Amniotic stem cell (primary cell): ENCODE data around the gene SH2D4B.
A peak's percentile ranks its signal among the peaks of the same experiment; 100 is the strongest.

Source experiments
- DNase-seq: peaks from one replicate; lab custom pipeline; 2025; lab: John Stamatoyannopoulos, UW

Gene SH2D4B

DNA sequence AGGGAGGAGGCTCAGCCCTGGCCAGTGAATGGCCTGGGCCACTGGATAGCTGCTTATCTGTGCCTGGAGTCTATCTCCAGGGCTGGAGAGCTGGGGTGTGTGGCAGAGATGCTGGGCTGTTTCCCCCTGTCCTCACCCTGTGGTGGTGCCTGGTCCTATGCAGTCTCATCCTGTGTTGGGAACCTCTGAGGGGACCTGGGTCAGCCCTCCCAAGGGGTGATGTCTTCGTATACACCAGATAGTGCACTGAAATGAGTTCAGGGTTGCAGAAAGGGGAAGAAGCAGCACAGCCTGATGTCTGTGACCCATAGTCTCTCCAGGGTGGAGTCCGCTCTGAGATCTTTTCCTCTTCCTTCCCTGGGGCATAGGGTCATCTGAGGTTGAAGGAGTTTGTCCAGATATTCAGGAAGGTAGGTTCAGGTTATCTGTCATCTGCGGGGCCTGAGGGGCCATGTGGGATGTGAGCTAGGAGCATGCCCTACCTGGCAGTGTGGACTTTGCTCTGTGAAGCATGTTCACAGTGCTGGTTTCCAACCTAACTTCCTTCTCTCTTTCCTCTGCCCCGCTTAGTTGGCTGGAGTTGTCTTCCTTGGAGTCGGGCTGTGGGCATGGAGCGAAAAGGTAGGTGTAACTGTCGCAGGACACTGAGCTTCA lies 33.4 kb upstream of the SH2D4B start:
- DNase-seq, result no peak

DNA sequence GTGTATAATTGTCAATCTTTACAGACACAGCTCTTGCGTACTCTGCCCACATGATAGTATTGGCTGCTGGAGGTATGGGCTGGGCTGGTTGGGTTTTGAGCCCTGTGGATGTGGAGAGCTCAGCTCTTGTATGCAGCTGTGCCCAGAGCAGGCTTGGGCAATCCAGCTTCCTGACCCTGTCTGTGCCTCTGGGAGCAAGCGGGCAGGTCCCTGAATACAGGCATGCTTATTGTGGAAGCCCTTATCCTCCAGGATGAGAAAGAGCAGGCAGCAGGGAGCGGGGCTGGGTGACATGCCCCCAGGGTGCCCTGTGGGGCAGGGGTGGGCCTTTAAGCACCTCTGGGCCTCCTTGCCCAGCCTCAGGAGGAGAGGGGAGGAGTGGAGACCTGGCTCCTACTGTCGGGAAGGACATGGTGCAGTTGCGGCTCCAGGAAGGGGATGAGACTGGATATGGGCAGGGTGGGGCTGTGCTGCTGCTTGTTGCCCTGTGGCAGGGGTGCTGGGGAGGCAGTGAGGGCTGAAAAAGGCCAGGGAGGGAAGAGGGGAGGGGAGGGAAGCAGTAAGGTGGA lies 32.7 kb upstream of the SH2D4B start:
- no peak for DNase-seq

DNA sequence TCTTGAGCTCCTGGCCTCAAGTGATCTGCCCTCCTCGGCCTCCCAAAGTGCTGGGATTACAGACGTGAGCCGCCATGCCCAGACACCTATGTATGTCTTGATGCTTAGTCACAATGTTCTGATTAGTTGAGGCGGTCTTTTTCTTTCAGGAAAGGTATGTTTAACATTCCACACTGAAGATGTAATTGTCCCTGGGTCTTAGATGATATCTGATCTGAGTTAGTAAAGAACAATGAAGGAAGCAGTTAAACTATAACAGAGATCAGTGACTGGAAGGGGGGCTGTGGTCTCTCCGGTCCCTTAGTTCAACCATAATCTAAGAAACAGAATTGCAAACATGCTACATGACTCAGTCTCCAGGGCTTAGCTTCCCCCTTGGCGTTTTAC lies 31.5 kb upstream of the SH2D4B start:
- DNase-seq, result no peak

DNA sequence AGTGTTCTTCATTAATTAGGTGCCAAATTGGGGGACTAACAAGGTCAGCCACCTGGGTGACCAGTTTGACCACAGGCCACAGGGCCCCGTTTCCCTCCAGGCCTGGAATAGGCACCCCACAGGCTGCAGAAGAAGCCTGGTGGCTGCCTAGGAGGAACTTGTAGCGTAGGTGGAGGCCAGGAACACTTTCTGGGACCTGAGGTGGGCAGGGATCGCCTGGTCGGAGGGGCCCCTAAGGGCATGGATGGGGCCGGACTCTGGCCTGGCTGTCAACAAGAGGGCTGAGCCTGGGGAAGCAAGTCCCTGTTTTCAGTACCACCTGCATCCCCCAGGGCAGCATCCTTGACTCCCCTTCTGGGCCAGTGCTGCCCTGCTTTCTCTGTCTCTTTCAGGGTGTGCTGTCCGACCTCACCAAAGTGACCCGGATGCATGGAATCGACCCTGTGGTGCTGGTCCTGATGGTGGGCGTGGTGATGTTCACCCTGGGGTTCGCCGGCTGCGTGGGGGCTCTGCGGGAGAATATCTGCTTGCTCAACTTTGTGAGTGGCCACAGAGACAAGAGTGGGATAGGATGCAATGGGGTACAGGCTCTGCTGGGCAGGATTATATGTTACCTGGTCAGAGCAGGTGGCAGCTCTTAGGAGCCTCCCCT lies 30.7 kb upstream of the SH2D4B start:
- no peak for DNase-seq

DNA sequence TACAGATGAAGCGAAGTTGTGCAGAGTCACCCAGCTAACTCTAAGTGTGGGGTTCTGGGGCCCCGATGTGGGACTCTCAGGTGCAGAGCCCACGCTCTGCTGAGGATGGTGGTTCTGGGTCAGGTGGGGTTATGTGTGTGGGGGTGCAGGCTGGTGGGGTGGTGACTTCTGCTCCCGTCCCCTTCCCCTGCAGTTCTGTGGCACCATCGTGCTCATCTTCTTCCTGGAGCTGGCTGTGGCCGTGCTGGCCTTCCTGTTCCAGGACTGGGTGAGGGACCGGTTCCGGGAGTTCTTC lies 28.6 kb upstream of the SH2D4B start:
- DNase-seq, result no peak

DNA sequence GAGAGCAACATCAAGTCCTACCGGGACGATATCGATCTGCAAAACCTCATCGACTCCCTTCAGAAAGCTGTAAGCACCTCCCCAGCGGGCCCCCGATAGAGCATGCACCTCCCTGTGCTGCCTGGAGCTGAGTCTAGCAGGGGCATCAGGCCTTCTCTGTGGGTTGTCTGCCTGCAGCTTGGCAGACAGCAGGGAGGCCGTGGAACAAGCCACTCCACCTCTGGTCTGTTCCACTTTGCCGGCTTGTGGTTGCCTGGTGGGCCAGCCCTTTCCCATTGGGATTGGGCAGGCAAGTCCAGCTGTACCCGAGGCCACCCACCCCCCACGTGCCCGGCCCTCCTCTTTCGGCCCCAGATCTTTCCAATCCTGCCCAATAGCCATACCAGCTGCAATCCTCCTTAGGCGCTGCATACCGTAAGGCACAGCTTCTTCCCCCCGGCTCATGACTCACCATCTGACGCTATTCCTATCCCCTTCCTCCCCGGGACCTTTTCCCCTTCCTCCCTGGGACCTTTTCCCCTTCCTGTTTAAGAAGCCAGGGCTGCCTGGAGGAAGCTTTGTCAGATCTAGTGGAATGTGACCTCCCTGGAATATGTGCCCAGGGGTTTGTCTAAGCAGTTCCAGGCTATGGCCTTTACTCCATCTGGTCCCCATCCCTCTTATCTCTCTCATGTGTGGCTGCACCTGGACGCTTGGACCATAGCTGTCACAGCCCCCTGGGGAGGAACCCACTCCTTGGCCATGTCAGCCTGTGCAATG lies 28.1 kb upstream of the SH2D4B start:
- peak; percentile 63 for DNase-seq

DNA sequence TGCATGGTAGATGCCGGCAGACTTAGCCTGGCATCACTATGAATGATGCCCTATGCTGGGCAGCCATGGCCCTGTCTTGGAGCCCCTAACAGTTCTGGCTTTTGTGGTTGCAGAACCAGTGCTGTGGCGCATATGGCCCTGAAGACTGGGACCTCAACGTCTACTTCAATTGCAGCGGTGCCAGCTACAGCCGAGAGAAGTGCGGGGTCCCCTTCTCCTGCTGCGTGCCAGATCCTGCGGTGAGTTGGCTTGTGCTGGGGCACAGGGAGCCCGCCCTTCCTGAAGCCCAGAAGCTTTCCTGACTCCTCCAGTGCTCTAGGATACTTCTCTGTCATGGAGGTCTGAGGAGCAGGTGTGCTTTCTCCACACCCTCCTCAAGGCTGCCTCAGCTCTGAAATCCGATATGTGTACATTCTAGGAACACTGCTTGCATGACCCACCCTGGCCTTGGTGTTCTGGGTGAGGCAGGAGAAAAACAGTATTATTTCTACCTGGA lies 25.6 kb upstream of the SH2D4B start:
- DNase-seq, result no peak

DNA sequence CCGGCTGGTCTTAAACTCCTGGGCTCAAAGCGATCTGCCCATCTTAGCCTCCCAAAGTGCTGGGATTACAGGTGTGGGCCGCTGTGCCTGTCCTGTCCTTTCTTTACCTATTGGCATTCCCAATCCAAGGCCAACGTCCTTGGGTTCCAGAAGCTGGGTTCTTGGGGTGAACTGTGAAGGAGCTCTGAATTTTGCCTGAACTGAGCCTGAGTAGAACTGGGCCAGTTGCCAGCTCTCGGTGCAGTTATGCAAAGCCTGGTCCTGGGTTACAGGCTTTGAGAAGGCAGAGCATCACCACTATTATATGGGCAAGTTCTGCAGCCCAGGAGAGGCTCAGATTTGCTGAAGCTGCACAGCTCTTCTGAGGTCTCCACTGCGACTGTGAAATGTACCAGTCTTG lies 24.6 kb upstream of the SH2D4B start:
- no peak for DNase-seq

DNA sequence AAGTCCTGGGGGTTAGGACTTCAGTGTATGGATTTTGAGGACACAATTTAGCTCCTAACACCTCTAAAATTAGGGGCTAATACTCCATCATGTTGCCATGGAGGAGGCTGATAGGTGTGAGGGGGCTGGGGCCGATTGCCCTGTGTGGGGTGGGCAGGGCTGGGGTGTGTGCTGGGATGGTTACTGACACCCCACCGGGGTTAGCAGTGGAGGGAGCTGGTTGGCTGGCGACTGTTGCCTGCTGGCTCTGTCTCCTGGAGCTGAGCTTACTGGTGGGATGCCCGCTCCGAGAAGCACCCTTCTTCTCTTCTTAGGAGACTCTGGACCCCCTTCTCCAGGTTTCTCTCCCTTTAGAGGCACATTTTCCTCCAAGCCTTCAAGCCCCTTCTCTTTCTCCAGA lies 22.2 kb upstream of the SH2D4B start:
- DNase-seq, result no peak

DNA sequence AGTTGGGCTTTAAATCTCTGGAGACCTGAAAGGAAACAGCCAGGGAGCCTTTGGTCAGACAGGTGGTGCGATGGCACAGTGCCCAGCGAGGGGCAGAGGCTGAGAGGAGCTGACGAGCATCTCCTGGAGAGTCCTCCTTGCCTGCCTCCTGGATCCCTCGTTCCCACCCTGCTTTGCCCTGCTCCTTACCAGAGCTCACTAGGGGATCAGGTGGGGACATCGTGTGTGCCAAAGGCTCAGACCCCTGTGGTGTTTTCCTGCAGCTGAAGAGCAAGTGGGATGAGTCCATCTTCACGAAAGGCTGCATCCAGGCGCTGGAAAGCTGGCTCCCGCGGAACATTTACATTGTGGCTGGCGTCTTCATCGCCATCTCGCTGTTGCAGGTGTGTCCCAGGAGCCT lies 21.8 kb upstream of the SH2D4B start:
- no peak for DNase-seq

DNA sequence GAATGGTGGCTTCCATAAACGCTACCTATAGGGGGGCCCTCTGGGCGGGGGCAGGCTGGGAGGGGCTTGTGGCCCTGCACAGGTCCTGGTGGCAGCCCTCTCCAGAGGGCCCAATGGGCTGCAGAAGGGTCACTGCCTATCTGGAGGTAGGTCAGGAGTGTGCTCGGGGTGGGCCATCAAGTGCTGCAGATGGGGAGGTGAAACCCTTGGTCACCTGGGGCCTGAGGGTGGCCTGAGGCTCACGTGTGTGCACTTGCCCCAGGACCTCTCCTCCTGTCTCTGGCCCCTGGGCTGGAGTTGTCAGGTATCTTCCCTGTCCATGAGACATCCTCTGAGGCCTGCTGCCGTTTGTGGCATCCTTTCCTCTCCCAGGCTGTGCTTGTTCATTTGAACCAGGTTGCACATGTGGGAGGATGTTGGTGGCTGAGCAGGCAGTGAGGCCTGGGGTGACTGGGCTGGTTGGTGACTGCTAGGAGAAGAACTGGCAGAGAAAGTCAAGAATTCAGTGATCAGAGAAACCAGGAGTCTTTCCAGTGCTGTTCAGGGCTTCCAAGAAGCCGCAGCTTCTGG lies 21.1 kb upstream of the SH2D4B start:
- no peak for DNase-seq

DNA sequence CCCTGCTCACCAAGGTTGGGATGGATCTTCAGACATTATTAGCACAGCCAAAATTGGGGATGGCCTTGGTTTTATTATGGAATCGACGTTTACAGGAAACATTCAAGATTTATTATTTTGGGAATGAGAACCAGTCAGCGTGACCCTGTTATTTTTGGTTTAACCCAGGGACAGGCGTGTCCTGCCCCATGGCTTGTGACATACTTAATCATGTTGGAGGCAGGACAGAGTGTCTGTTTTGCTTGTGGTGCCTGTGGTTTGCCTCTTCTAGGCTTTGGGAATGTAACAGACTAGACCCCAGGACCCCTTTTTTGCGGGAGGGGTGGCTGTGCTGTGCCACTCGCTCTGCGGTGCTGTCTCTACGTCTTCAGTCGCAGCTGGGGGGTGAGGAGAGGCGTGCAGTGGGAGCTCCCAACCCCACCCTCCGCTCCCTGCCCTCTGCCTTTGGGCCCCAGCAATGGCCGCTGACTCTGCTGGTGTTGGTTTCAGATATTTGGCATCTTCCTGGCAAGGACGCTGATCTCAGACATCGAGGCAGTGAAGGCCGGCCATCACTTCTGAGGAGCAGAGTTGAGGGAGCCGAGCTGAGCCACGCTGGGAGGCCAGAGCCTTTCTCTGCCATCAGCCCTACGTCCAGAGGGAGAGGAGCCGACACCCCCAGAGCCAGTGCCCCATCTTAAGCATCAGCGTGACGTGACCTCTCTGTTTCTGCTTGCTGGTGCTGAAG lies 20.1 kb upstream of the SH2D4B start:
- no peak for DNase-seq

DNA sequence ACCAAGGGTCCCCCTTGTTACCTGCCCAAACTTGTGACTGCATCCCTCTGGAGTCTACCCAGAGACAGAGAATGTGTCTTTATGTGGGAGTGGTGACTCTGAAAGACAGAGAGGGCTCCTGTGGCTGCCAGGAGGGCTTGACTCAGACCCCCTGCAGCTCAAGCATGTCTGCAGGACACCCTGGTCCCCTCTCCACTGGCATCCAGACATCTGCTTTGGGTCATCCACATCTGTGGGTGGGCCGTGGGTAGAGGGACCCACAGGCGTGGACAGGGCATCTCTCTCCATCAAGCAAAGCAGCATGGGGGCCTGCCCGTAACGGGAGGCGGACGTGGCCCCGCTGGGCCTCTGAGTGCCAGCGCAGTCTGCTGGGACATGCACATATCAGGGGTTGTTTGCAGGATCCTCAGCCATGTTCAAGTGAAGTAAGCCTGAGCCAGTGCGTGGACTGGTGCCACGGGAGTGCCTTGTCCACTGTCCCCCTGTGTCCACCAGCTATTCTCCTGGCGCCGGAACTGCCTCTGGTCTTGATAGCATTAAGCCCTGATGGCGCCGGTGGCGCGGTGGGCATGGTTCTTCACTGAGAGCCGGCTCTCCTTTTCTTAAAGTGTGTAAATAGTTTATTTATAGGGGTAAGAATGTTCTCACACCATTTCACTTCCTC lies 19.4 kb upstream of the SH2D4B start:
- DNase-seq, result no peak

DNA sequence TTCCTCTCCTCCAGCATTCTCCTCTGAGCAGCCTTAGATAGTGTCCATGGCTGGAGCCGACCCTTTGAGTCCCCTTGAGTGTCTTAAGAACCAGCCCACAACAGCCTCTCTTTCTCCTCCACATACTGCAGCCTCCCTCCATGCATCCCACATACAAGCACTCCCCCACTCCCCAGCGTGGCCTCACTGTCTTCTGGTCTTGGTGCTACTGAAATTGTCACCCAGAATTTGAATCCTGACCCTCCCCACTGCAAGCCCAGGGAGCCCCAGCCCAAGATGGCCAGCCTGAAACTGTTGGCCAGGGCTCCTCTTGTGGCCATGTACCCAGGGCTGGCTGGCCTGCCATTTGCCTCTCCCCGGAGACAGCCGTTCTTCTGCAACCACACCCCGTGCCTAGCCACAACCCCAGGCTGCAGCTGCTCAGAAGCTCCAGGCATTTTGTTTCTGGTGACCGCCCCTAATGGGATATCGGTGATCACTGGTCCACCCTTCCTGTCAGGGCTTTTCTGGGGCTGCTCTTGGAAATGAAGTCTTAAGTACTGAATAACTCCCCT lies 18.8 kb upstream of the SH2D4B start:
- DNase-seq, result no peak

DNA sequence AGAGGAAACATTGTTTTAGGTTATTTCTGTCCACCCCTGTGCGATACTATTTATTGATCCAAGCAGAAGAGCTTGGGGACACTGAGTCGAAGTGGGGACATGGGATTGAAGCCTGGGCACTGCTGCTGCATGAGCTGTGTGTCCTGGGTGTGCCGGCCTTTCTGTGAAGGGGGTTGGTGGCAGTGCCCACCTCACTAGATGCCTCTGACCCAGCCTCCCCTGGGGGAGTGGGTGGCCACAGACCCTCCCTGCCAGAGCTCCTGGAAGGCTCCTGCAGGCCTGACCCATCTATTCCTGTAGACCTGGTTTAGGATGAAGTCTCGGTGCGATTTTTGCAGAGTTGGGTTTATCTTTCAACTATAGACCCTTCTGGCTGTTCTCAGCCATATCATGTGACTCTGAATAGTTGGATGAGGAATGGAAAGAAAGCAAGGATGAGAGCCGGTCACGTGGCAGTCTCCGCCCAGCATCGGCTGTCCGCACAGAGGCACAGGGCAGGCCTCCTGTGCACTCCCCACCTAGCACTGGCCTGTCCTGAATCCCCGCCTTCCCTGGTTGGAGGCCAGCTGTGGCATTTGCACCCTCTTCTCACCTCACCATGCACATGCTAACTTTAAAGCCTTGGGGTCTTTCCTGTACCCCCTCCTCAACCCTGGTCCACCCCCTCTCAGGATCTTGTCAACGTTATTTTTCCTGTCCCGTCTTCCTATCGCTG lies 17.6 kb upstream of the SH2D4B start:
- no peak for DNase-seq

DNA sequence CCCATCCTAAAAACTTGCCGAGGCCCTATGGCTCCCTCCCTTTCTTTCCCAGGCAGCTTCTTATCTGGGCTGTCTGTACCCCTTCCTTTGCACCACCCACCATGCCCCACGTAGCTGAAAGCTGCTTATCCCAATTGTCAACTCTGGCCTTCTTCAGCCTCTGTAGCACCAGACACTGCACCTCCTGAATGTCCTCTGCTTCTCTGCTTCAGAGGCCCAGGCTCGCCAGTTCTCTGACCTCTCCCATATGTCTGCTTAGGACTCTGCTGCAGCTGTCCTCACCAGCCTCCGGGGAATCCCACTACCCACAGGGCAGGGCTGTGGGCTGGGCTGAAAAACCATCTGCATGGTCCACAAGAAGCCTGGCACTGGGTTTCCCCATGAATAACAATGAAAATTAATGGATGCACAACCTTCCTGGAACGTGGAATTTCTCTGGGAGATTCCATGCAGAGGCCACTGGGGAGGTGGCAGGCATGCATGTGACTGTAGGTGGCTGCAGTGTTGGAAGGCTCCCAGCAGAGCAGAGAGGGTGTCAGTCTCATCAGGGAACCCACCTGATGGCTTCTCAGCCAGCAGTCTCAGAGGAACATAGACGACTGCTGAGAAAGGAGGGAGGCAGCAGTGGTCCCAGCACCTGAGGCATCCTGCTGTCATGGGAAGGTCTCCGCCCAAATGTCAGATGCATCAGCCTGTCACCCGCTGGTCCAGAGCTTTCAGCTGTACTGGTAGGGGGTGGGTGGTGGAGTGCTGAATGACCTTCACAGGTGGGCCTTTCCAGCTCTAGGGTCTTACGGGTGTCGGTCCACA lies 16.8 kb upstream of the SH2D4B start:
- no peak for DNase-seq

DNA sequence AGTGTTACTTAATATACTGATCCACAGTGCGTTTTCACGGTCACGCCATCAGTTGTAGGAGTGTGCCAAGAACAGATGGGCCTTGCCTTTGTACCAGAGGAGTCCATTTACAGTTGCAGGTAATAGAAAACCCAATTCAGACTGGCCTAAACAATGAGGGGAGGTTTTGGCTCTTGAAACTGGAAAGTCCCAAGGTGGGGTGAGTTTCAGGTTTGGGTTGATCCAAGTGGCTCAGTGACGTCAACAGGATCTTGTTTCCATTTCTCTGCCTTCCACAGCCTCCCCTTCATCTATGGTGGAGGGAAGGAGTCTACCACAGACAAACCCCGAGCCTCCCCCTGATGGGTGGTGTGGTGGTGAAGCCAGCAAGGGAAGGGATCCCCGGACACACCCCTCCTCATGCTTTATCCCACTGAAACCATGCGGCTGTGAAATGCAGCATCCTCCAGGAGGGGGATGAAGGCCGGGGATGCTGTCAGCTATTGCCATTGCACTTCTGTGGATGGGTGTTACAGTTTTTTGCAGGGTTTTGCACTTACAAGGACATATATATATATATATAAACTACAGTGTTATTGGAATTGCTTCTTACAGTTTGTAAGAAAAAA lies 14.8 kb upstream of the SH2D4B start:
- DNase-seq, result no peak

DNA sequence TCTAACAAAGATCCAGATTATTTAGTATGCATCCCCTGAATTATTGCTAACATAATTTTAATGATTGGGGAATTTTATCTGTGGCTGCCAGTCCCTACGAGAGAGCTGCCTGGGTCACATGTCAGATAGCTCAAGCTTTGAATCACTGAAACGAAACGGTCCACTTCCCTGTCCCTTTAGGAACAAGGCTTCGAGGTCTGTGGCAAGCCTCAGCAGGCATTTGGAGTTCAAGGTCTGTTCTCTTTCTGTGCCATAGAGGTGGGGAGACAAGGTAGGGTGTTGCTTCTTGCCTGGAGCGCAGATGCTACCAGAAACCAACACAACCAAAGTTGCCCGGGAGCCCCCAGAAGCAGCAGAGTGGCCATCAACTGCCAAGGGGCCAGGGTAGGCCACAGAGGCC lies 13.9 kb upstream of the SH2D4B start:
- DNase-seq, result no peak

DNA sequence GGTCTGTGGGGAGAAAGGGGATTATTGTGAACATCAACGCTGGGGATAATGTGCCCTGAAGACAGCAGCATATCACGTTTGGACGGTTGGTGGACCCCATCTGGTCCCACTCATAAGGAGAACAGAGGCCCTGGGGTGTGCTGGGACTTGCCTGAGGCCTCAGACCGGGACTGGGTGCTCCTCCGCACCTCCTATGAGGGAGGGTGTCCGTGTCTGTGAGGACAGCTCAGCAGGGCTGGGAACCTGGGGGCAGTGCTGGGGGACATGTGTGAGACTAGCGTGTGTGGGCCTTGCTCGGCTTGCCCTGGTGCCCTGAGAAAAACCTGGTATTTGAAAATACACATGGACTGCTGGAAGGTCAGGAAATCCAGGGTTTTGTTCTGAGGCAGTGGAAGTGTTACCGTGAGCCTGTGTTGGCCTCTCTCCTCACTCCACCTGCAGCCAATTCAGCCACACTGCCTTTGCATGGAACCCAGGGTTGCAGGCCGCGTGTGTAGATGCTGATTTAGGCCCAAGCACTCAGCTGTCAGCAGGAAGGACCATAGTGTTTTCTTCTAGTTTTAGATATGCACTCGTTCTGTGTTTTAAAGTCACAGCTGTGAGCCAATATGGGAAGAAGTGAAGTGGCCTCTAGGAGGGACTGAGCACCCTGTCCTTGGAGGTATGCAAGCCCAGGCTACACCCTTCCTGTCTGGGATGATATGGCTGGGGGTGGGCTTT lies 13.4 kb upstream of the SH2D4B start:
- no peak for DNase-seq
